NOMO-1 treated with dmso at 0.1 percent for 144 hours (cell line): ENCODE results near the gene RAD51B.
"Not testable (repeated sequence)": the region's sequence is repeated elsewhere in the genome, so short reads cannot be mapped to it uniquely, and the experiment has no call there.

Source experiments
- DNase-seq: peaks from one replicate; lab custom pipeline; 2025; ENCODE audit not compliant: unreplicated experiment; lab: John Stamatoyannopoulos, UW

Gene RAD51B

GRCh38 chr14:68198713-68199495 is 379.3 kb downstream of the RAD51B start:
- no peak for DNase-seq

DNA sequence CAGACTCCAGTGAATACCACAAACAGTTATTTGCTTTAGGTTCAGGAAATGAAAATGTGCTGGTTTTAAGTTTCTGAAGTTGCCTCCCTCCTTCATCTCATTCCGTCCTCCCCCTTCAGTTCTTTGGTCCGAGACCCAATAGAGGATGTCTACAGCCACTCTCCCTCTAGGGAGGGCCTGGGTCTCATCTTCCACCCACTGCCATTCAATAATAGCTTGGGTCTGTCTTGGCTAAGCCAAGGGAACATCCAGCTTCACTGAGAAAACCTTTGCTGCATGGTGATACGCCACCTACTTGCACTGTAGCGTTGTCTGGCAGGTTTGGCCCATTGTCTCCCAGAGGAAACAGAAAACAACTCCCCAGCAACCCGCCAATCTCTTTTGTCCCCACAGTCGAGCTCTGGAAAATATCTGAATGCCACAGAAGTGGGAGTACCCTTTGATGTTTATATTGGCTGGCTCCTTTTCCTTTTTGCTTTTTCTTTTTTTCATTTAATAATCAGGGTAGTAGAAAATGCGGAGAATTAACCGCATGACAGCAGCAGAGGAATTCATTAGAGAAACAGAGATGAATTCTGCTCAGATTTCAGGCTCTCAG is 380.1 kb downstream of the RAD51B start:
- no peak for DNase-seq

- no peak for DNase-seq
Observed at GRCh38 chr14:68203871-68204270, 384.3 kb downstream of the RAD51B start.

GRCh38 chr14:68208218-68208617 is 388.6 kb downstream of the RAD51B start:
- DNase-seq = no peak

DNA sequence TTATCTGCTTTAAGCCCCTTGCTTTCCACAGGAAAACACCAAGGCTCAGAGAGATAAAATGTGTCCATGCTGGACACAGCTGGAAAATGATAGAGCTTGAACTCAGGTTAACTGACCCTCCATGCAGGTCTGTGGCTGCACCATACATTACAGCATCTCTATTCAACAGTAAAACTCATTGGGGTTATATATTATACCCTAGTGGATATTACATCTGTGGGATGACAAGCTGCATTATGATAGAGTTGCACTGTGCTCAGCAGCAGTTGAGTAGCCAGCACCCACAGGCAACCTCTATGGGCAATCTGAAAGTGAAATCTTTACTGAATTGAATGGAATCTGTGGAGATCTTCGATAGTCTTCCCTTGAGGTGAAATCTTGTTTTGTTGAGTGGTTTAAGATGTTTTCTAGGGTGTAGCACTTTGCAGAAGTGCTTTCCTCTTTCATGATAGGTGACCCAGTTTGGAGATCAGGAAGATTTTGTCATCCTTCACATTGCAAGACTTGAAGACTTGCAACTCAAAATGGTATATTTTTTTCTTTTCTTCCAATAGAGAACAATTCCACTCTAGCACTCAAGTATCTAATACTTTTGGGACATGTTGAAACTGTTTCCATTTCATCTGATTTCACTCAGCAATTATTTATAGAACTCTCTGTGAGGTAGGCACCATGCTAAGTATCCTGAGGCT is 389.2 kb downstream of the RAD51B start:
- DNase-seq = no peak

DNA sequence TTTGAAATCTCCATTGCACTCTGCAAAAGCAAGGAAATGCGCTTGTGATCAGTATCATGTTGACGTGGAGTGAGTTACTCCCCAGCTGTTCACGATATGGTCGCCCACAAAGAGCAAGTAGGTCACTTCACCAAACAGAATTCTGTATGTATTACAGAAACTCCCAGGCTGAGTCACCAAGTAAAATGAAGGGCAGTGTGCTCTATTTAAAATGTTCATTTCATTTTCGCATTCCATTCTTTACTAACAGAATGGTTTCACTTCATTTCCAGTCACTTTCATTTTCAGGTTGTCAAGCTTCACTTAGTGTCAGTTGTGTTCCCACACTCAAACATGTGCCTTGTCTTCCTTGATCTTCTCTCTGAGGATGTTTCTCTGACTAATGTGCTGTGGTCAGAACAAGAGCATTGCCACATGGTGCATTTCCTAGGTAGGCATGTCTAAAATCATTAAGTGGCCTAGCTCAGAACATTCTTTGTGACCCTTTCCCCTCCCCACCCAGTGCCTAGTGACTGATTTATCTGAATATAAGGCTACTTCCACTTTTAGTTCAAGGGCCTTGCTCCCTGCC is 391.2 kb downstream of the RAD51B start:
- peak; percentile 91 for DNase-seq

DNA sequence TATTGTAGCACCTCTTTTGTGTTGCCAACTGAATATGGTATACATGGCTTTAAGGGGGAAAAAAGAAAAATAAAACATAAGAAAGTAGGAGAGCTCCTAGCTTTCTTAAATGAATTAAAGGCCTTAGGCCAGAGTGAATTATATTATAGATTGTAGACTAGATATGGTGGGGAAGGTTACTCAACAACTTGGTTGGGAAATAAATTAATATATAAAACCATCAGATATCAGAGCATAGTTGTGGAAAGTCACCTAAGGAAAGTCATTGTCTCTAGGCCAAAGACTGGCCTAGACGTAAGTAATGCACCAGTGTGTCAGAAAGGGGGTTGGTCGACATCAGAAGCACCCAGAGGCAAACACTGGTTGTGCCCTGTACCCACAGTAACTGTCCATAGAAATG is 391.8 kb downstream of the RAD51B start:
- no peak for DNase-seq

DNA sequence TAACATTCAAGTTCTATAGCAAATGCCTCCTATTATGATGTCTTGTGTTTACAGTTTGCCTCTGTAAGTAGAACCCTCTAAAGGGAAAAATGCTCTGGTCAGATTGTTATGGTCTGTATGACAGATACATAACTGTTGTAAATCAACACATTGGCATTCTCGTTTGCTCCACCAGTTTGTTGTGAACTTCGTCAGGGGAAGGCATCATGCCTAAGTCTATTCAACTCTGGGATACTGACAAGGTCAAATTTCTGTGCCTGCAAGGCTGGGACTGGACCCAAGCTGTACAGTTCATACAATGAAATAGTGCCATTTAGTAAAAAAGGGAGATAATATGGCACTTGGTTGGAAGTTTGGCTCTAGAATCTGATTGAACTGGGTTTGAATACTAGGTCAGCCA is 392.3 kb downstream of the RAD51B start:
- no peak for DNase-seq

DNA sequence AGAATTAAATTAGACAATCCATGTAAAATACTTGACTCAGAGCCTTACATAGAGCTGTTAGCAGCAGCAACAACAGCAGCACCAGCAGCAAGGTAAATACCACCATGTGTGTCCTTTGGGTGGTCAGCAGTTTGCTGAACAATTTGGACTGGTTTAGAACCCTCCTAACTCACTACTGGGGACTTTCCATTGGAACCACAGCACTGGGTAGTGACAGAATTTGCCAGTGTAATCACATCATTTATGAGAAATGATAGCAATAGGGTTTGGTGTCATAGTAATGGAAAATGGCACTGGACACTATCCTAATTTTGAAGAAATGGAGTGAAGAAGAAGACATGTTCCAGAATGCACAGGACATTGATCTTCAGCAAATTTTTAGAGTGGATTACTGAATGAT is 392.8 kb downstream of the RAD51B start:
- DNase-seq = no peak

GRCh38 chr14:68214431-68214830 is 394.9 kb downstream of the RAD51B start:
- DNase-seq = no peak

- DNase-seq = peak; percentile 36
Observed at GRCh38 chr14:68215629-68216028, 396.1 kb downstream of the RAD51B start.

GRCh38 chr14:68216079-68216478 is 396.5 kb downstream of the RAD51B start:
- DNase-seq = no peak

GRCh38 chr14:68216957-68217356 is 397.4 kb downstream of the RAD51B start:
- no peak for DNase-seq

DNA sequence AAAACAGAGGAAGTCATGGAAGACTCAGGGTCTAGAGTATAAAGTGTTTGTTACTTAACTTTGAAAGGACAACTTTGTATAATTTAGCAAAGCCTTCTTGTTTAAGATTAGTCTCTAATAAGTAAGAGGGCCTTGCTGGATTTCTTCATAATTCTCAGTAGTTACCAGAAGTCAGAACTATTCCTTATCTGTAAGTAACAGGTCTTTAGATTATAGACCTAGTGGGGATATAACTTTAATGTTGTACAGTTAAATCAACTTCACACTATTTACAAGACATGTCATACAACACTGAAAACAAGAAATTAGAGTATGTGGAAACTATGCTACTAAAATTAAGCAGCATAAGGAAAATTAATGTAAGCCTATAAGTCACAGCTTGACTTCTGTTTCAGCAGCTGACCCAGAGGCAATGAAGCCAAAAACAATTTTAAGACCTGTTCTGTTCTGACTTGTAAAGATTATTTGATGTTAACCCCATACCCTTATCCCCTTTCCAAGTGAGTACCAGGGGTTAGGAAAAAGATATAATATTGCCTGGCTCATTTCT is 398.3 kb downstream of the RAD51B start:
- no peak for DNase-seq

- no peak for DNase-seq
Observed at GRCh38 chr14:68219407-68219806, 399.8 kb downstream of the RAD51B start.

- not testable (repeated sequence) for DNase-seq
Observed at GRCh38 chr14:68221046-68221445, 401.5 kb downstream of the RAD51B start.

- DNase-seq = no peak
Observed at GRCh38 chr14:68222154-68222553, 402.6 kb downstream of the RAD51B start.

- DNase-seq = no peak
Observed at GRCh38 chr14:68222726-68223125, 403.1 kb downstream of the RAD51B start.

GRCh38 chr14:68223631-68224030 is 404.1 kb downstream of the RAD51B start:
- no peak for DNase-seq

GRCh38 chr14:68225321-68225720 is 405.7 kb downstream of the RAD51B start:
- DNase-seq = no peak

GRCh38 chr14:68226523-68226922 is 406.9 kb downstream of the RAD51B start:
- no peak for DNase-seq

GRCh38 chr14:68228656-68229055 is 409.1 kb downstream of the RAD51B start:
- DNase-seq = no peak
